ENCODE results near the gene MCRIP1. TPM values are rescaled to one million over a fixed set of nuclear protein-coding genes. Genes with fewer than 3 reads are reported as not detected.
A peak's percentile ranks its signal among the peaks of the same experiment; 100 is the strongest.

The MCRIP1 gene
- polyA plus RNA-seq, 1 donor, result 119 TPM

DNA sequence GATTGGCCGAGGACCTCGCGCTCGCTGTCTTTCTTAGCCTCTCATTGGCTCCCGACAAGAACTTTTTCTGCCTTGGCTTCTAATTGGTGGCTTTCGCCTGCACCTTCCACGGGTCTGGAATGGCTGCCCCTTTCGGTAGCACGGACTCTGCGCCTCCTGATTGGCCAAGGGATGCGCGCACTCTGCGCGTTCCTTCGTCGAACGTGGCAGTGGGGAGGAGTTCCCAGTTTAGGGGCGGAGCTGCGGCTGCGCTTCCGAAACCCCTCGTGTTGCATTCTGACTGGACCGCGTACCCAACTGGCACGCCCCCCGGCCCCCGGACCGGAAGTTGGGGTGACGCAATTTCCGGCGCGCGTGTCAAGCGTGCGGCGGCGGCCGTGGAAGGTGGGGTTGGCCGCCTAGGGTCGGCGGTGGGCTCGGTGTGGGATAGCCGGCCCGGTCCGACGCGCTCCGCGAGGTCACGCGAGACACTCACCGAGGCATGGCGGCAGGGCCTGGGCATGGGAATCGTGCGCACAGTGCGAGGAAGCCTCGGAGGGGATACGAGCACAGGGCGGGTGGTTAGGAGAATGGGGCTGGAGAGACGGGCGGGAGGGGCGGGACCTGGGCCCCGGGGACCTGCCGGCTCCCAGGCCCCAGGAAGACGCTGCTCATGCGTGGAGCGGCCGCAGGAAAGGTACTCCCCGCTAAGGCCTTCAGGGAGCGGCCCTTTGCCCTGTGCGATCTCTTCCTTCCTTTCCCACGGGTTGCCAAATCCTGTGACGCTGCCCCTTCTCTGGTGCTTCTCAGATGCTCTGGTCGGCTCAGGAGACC is 27.9 kb upstream of the MCRIP1 start:
- DNase-seq (ENCODE audit: low read depth), result peak; percentile 100

DNA sequence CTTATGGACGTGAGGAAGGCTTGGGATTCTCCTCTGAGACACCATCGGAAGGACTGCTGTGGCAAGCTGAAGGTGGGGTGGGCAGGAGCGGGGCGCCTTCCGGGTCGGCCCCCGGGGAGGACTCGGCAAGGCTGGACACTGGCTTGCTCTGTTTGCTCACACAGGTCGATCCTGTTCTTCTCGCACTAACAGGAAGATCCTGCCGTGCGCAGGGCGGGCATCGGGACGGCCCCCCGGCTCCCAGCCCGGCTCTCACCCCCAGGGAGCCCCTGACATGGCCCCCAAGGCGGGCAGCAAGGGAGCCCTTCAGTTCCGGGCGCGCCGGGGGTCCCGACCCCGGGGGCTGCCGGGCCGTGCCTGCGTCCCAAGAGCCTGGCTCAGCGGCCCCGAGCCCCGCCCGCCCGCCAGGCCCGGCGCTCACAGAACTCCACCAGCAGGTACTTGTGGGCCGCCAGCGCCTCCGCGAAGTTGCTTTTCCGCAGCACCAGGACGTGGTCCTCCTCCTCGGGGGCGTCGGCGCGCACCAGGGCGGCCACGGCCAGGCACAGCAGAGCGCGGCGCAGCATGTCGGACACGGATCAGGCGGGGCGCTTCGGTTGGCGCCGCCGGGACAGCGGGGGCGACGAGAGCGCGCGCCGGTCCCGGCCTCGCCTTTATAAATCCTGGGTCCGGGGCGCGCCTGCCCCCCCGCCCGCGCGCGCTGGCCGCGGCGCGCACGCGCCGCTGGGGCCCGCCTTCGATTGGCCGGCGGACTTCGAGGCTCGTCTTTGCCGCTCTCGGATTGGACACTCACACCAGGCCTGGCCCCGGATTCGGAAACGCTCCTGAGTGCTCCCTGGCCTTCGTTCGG is 27.0 kb upstream of the MCRIP1 start, which contains the start of gene P4HB:
P4HB (minus strand) TSS at position 630 of the 850 bp plus-strand sequence; CDS start at position 566, 64 bp downstream.
- DNase-seq (ENCODE audit: low read depth), result no peak

DNA sequence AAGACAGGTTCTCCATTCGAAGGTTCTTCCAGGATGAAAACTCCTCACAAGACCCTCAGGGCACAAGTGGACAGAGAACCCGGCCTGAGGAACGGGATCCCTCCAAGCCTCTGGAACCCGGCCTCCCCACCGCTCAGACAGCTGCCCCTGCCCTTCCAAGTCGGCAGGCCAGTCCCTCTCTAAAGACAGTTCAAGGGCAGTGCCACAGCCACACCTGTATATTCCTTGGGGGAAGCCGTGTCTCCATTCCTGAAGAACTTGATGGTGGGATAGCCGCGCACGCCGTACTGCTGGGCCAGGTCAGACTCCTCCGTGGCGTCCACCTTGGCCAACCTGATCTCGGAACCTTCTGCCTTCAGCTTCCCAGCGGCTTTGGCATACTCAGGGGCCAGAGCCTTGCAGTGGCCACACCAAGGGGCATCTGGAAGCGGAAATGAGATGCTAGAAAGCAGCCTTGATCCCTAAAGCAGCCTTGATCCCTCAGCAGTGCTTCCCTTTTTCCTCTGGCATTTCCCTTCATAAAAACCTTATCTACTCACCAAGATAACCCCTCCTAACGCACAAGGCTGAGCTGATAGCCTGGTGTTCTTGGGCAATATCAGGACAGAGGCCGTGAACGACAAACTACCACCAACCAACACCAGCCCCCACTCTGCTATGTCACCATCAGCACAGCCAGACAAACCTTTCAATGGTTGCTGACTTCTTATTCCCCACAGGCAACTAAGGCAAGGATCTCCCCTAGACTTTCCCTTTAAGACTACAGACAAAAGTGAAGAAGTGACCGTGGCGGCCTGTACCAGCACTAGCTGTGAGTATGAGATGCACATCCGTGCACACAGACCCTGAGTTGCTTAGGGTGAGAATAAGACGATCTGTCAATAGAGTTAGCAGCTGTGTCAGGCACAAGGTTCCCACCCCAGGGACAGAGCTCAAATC is 26.1 kb upstream of the MCRIP1 start:
- DNase-seq (ENCODE audit: low read depth), result no peak

DNA sequence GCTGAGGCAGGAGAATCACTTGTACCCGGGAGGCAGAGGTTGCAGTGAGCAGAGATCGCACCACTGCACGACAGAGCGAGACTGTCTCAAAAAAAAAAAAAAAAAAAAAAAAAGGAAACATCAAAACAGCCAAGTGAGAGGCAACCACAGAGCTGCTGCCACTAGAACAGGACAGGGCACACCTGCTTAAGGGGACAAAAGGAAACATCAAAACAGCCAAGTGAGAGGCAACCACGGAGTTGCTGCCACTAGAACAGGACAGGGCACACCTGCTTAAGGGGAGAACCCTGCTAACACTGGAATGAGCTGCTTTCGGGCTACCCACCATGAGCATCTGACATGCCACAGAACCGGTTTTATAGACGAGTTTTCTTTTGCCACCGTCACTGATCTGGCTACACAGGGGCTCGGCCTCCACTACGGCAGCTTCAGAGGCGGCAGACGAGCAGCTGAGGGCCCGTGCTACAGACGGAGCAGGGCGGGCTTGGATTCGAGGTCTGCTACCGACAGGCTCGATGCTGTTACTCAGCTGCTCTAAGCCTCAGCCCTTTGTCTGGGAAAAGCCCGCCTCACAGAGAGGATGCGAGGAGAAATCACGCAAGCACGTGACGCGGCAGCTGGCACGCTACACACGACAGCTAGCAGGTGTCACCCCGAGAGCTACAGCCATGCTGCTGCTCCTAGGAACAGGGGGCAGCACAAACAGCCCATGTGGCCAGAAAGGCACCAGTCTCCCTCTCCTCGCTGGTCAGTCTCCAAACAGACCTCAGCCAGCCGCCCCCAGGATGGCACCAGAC is 25.3 kb upstream of the MCRIP1 start:
- no peak for DNase-seq (ENCODE audit: low read depth)

DNA sequence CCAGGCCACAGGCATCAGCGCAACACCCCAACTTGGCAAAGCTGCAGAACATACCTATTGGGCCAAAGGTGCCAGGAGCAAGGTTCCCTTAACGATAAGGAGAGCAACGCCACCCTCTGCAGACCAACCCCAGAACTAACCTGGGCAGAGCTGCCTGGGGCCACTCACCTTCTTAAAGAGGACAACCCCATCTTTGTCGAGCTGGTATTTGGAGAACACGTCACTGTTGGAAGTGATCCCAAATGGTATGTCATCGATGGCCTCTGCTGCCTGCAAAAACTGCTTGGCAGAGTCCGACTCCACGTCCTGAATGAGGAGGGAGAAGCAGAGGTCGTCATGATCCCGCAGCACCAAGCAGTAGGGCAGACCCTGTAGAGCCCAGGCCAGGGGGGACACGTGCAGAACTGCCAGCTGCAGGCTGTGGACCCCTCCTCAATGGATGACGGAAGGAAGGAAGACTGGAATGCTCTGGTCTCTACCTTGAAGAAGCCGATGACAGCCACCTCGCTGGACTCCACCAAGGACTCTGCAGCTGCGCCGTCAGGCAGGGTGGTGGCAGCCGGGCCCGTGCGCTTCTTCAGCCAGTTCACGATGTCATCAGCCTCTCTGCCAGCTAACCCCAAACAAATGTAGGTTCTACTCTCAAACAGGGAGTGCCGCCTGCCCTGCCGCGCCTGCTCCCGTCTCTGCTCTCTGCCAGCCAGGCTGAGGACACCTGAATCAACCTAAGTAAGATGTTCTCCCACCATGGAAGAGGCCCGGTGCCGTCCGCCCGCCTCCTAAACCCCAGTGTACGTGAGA is 22.1 kb upstream of the MCRIP1 start:
- DNase-seq (ENCODE audit: low read depth), result no peak

DNA sequence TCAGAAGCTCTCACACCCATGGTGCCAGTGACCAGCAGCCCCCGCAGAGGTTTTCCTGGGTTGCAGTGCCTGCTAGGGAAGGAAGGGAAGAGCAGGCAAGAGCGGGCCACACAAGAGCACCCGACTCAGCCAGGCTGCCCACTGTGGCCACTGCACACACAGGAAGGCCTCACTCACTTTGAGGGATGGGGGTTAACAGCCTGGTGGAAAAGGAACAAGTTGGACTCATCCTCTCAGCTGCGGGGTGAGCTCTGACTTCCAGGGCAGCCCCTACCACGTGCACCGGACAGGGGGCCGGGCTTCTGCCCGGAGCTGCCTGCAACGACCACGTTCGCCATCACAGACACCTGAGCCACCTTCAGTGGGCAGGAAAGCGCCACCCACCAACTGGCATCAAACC is 19.1 kb upstream of the MCRIP1 start:
- no peak for DNase-seq (ENCODE audit: low read depth)

DNA sequence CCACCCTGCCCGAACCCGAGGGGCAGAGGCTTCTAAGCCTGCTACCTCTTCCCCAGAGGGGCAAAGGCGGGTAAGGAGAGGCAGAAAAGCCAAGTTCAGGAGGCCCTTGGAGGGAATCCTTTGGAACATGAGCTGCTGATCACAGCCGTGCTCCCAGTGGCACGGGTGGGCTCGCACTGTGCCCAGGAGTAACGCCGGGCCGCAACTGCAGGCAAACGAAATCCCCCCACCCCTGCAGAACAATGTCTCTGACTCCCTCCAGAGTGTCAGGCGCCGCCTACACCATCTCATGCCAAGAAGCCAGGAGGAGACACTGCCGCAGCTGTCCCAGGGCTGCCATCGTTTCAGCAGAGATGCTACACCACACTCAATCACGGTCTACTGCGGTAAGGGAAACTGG is 18.3 kb upstream of the MCRIP1 start:
- no peak for DNase-seq (ENCODE audit: low read depth)

DNA sequence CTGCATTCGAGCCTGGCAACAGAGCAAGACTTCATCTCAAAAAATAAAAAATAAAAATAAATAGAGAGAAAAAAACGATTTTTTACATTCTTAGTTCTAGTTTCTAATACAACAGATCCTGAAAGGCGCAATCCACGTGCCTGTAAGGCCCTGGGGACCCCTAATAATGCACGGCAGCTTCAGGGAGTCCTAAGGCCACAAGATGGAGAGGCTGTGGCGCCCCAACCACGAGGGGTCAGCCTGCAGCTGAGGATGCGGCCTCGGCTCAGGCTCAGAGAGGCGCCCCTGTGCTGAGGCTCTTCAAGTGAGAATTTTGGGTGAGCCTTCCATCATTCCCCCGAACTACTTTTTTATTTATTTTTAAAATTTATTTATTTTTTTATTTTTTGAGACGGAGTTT is 16.4 kb upstream of the MCRIP1 start:
- no peak for DNase-seq (ENCODE audit: low read depth)

DNA sequence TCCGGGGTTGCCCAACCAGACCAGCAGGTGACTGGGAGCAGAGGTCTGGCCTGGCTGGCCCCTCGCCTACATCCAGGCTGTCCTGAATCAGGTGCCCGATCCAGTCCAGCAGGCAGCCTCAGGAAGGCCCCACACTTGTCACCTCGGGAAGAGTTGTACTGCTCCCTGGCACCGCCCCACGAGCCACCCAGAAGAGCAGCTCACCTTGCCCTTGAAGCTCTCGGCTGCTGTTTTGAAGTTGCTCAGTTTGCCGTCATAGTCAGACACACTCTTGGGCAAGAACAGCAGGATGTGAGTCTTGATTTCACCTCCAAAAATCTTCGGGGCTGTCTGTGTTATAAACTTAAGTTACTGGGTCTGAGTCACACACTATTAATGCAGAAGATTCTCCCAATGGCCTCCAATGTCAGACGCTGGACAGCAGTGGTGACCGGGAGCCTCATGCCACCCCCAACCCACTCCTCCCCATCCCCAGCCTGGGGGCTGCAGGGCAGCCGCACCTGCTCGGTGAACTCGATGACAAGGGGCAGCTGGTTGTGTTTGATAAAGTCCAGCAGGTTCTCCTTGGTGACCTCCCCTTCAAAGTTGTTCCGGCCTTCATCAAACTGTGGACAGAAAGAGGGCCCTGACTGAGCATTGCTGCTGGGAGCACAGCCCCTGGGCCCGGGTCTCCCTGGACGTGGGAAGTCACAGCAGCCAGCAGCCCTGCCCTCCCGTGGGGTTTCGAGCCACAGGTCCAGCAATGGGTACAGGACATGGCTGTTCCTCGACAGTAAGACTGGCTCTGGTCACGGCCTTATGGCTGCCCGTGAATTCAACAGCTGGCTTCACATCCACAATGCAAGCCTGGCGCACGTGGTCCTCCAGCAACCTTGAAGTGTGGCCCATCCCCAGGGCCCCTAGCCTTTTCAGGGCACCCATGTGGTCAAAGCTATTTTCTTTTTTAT is 13.9 kb upstream of the MCRIP1 start:
- no peak for DNase-seq (ENCODE audit: low read depth)

DNA sequence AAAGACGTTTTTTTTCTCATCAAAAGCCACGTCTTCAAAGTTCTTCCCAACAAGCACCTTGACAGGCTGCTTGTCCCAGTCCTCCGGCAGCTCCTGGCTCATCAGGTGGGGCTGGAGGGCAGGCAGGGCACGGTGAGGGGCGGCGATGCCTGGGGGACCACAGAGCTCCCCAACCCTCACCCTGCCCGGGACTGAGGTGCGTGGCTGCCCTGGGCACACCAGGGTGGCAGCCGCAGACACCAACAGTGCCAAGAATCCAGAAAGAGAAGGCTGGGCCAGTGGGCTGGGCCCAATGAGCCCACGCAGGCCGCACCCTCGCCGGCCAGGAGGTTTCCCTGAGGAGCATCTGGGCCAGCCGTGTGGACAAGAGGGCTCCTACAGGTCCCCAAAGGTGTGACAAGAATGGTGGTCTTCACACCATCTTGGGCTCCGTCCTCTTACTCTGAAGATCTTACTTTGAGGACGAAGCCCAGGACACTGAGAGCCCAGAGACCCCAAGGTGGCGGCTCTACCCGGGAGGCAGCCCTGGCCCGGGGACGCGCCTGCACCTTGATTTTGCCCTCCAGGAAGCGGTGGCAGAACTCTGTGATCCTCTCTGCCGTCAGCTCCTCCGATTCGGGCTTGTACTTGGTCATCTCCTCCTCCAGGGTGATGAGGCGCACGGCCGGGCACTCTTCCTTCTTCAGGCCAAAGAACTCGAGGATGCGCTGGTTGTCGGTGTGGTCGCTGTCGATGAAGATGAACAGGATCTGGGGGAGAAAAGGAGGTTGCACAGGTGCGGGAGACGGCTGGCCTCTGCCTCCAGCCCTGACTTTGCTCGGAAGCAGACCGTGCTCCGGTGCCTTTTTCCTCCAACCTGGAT is 13.0 kb upstream of the MCRIP1 start:
- DNase-seq (ENCODE audit: low read depth), result no peak

DNA sequence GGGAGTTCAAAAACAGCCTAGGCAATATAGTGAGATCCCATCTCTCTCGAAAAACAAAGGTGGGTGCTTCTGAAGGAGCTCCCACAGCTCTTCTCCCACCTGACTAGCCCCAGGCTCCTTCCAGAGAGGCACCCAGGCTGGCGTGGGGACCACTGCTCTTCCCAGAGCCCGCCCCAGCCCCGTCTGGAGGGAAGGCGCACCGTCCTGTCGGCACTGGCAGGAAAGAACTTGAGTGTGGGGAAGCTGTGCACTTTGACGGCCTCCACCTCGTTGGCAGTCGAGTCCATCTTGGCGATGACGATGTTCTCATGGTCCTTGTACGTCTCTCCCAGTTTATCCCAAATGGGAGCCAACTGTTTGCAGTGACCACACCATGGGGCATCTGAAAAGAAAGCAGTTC is 12.3 kb upstream of the MCRIP1 start:
- no peak for DNase-seq (ENCODE audit: low read depth)

DNA sequence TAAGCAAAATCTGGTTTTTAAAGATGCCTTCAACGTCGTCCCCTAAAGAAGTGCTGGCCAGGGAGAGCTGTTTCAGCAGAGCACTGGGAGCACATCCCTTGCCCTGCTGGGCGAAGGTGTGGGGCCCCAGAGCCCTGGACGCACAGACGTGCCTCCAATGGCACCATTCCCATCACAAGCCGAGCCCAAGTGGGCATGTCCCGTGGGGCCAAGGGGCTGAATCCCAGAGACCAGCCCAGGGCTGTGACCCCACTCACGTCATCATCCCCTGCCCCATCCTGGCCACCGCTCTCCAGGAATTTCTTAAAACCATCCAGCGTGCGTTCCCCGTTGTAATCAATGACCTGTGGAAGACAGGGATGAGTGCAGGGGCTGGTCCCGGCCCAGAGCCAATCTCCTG is 11.8 kb upstream of the MCRIP1 start:
- no peak for DNase-seq (ENCODE audit: low read depth)

DNA sequence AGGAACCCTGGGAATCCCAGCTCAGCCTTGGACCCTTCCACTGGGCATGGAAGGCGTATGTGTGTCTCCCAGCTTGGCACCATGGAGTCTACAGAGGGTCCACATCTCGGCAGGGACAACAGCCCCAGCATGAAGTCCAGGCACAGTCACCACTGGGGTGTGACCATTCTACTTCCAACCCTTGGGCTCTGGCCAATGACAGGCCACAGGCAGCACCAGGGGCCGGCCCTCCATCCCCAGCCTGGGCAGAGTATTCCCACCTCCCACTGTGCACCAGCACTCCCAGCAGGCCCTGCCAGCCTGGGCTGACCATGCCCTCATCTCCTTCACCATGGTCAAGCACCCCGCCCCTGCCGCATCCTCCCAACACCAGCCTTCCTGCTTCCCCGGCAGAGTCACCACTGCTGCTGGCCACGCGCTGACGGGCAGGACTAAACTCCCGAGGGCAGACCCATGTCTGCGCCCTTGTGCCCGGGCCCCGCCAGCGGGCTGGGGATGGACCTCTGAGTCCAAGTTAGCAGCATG is 11.3 kb upstream of the MCRIP1 start:
- DNase-seq (ENCODE audit: low read depth), result no peak

DNA sequence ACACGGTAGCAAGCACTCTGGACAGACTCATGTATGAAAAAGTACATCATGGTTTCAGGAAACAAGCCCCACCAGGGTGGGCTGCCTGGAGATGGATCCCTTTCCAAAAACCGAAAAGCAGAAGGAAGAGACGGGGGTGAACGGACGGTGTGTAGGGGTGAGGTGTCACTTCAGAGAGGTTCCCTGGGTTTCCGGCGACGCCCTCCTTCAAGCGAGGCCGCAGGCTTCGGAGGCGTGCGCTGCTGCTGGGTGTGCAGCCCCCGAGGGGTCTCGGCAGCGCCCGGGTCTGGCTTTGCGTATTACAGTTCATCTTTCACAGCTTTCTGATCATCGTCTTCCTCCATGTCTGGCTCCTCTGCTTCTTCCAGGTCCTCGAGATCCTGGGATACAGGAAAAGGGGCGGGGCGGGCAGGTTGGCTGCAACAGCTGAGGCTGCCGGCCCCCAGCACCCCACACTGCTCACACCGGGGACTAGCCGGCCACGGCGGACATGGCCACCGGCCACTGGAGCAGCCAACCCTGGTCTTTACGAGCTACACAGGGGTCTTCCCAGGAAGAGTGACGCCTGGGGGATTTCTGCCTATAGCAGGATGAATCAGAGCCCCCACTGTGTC is 10.7 kb upstream of the MCRIP1 start:
- DNase-seq (ENCODE audit: low read depth), result no peak

DNA sequence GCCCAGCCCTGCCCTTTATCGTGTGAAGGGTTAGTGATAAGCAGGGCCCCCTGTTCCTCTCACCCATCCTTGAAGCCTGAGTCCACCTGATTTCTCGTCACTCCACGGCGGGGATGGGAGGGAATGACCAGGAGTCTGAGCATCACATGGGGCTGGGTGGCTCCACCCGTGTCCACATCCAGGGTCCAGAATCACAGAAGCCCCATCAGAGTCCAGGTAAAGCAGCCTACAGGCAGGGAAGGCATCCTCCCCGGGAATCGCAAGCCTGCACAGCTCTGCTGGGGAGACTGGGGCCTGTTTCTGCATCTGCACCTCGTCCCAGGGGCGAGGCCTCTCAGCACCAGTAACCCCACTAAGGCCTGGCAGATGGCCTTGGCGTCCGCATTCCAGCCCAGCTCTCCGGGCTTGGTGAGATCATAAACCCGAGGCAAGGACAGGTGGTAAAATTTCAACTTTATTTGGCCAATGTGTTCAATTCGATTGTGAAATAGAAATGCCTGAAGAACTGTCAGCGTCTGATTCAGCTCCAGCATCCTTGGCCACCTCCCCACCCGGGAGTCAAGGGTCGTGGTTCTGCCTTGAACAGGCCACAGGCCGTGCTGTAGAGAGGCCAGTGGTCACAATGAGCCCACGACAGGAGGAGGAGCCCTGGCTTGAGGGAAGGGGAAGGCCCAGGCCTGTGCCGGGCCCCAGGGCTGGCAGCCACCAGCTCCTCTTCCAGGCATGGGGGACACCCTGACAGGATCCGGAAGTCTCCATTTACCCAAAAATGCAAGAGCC is 9.8 kb upstream of the MCRIP1 start:
- no peak for DNase-seq (ENCODE audit: low read depth)

DNA sequence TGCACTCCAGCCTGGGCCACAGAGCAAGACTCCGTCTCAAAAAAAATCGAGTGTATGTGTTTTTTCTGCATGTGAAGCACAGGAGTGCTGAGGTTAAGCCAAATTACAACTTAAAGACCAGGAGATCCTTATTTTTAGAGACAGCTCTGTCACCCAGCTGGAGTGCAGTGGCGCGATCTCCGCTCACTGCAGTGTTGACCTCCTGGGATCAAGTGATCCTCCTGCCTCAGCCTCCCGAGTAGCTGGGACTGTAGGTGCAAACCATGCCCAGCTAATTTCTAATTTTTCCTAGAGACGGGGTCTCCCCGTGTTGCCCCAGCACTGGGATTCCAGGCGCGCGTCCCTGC is 9.3 kb upstream of the MCRIP1 start:
- DNase-seq (ENCODE audit: low read depth), result no peak

DNA sequence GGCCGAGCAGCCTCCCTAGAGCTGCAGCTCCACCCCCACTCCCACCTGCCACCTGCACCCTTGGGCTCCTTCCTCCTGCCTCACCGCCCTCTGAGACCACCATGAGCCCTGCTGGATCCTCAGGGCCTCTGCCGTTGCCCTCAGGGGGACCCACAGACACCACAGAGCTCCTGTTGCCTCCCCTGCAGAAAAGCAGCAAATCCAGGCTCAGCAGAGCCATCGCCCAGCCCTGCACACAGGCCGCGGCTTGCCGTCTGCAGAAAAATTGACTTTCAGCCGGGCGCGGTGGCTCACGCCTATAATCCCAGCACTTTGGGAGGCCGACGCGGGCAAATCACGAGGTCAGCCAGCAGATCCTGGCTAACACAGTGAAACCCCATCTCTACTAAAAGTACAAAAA is 8.8 kb upstream of the MCRIP1 start:
- no peak for DNase-seq (ENCODE audit: low read depth)
